ENCODE results near the gene FOXE1.

- TF ChIP-seq, protein P1, sequence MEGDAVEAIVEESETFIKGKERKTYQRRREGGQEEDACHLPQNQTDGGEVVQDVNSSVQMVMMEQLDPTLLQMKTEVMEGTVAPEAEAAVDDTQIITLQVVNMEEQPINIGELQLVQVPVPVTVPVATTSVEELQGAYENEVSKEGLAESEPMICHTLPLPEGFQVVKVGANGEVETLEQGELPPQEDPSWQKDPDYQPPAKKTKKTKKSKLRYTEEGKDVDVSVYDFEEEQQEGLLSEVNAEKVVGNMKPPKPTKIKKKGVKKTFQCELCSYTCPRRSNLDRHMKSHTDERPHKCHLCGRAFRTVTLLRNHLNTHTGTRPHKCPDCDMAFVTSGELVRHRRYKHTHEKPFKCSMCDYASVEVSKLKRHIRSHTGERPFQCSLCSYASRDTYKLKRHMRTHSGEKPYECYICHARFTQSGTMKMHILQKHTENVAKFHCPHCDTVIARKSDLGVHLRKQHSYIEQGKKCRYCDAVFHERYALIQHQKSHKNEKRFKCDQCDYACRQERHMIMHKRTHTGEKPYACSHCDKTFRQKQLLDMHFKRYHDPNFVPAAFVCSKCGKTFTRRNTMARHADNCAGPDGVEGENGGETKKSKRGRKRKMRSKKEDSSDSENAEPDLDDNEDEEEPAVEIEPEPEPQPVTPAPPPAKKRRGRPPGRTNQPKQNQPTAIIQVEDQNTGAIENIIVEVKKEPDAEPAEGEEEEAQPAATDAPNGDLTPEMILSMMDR (IDR thresholded peaks at IDR 0.05; ENCODE audit: low read length), result no peak
- no peak for TF ChIP-seq EZH2phosphoT487 (IDR thresholded peaks at IDR 0.05; ENCODE audit: low read length)
- TF ChIP-seq EZH2 (optimal IDR thresholded peaks at IDR 0.05; ENCODE audit: low read depth, low read length), result no peak
These were observed 46.3 kb upstream of the FOXE1 start for GRCh38 chr9:97806721-97807120.

Measured in MM.1S (cell line).